ENCODE data around the gene UGT2B17.
"Not testable (repeated sequence)": the region's sequence is repeated elsewhere in the genome, so short reads cannot be mapped to it uniquely, and the experiment has no call there.

UGT2B17 gene

DNA sequence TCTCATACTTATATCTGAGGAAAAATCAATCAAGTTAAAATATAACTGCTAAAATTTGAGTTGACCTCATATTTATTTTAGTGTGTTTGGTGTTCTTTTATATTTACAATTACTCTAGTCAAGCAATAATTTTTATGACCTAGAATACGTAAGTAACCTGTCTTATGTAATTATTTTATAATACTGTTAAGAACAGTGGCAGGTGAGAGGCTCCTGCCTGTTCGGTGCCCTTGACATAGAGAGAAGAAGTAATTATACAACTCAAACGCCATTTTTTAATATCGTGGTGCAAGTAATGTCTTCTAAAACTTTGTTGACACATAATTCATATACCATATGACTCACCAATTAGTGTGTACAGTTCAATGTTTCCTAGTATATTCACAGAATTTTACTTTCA lies 7.6 kb downstream of the UGT2B17 start:
- not testable (repeated sequence) for DNase-seq

DNA sequence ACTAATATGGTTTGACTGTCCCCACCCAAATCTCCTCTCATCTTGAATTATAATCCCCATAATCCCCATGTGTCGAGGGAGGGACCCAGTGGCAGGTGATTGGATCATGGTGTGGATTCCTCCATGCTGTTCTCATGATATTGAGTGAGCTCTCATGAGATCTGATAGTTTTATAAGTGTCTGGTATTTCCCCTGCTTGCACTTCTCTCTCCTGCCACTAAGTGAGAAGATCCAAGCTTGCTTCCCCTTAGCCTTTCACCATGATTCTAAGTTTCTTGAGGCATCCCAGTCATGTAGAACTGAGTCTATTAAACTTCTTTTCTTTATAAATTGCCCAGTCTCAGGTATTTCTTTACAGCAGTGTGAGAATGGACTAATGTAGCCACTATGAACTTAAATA lies 9.8 kb downstream of the UGT2B17 start:
- DNase-seq = not testable (repeated sequence)

DNA sequence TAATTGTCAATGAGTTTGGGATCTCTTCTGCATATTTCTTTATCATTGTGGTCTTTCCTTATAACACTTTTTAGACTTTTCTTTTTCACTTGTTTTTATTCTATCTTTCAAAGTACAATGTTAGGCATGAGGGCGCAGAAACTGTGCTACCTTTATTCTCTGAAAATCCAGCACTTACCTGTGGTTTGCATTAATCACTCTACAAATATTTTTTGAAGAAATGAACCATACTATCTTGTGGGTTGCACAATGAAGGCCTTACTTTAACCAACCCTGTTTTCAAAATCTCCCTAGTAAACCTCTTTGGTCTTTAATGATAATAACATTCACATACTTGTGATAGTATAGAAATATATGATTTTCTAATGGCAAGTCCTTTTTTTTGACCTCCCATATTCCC lies 11.0 kb downstream of the UGT2B17 start:
- DNase-seq = not testable (repeated sequence)

DNA sequence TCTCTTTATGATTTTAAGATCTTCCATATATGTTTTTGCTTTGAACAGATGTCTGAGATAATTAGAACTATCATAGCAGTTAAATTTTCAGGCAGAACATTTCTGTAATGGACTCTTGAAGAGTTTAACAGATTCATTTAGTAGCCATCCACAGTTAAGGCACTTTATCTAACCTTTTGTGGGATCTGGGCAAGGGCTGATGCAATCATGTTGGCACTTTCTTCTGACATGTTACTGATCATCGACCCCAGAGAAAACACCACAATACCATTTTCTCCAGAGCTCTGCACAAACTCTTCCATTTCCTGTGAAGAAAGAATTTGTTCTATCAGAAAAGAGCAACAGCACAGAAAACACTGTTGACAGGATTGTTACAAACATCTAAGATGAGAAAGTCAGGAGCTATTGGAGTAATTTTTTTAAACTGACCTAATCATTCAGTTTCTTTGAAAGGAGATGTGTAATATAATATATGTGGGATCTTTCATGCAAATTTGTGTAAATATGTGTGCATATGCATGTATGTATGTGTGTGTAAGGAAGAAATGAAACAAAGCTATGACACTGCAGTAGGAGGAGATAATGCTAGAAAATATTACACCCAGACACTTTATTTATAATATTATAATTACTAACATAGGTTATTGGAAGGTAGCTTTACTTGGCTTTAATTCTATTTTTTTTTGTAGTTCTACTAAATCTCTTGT lies 15.6 kb downstream of the UGT2B17 start:
- DNase-seq = not testable (repeated sequence)

DNA sequence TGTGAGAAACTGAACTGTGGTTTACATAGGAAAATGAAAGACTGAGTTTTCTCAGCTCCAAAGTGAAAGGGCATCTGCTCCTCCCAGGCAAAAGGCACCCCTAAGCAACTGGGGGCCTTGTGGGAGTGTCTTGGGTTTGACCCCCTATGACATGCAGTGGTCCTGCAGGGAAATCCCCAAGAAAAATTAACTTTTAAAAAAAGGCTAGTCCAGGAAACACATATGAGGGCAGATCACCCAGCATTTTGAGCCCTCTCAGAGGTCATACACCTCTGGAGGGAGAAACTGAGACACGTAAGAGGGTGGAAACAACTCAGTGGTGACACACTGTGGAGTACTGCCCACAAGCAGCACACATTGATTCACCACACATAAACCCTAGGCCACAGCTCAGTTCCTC lies 22.3 kb downstream of the UGT2B17 start:
- not testable (repeated sequence) for DNase-seq

DNA sequence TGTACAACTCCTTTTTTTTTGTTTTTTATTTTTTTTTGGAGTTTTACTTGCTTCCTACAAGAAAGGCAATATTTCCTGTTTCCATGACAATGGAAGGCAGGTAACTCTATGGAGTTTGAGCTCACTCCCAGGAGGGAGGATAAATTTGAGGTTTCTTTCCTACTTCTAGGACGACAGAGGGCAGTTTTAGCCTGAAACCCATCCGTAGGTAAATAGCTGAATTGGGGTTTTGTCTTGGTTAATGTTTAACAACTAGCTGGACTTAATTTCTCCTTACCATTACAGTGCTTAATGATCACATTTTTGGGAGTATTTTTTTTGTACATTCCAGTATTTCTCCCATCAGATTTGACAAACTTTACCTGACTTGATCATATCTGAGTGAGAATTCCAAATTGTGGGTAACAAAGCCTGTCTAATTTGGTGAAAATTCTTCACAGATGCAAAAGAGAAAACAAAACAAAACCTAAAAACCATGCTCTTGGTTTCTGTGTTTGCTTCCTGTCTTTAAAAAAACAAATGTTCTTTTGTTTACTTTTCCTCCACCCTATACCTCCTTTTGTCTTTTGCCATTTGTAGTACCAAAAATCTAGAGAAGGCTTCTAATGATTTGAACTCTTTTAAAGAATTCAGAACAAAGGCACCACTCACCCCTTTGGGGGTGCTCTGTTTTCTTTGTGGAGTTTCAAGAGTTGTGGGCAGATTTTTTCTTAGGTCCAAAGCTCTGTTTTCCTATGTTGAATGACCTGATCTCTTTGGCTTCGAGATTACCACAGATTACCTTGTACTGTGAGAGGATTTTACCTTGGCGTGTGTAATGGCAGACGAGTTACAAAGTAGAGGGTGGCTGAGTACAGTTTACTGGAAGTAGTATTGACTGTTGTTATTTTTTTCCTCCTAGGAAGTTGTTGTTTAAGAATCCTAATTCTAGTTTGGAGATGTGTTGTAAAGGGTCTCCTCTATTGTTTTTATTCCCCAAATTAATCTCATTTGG lies 23.0 kb downstream of the UGT2B17 start:
- not testable (repeated sequence) for DNase-seq

DNA sequence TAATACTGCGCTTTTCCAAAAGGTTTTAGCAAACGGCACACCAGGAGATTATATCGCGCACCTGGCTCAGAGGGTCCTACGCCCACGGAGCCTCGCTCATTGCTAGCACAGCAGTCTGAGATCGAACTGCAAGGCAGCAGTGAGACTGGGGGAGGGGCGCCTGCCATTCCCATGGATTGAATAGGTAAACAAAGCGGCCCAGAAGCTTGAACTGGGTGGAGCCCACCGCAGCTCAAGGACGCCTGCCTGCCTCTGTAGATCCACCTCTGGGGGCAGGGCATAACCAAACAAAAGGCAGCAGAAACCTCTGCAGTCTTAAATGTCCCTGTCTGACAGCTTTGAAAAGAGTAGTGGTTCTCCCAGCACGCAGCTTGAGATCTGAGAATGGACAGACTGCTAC lies 33.4 kb downstream of the UGT2B17 start:
- not testable (repeated sequence) for DNase-seq

DNA sequence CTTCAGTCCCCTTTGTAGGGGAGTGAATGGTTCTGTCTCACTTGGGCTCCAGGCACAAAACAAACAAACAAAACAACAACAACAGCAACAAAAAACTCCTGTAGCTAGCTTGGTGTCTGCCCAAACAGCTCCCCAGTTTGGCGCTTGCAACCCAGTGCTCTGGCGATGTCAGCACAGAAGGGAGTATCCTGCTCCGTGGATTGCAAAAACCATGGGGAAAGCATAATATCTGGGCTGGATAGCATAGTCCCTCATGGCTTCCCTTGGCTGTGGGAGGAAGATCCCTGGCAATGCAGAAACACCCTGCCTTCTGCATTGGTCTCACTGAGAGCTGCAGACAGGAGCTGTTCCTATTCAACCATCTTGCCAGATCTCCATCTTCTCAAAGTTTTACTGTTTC lies 39.7 kb downstream of the UGT2B17 start:
- no peak for DNase-seq

DNA sequence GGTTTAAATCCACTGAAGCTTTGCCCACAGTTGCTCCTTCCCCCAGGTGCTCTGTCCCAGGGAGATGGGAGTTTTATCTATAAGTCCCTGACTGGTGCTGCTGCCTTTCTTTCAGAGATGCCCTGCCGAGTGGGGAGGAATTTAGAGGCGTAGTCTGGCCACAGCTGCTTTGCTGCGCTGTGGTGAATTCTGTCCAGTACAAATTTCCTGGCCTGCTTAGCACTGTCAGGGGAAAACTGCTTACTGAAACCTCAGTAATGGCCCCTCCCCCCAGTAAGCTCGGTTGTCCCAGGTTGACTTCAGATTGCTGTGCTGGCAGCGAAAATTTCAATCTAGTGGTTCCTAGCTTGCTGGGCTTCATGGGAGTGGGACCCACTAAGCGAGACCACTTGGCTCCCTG lies 40.1 kb downstream of the UGT2B17 start:
- no peak for DNase-seq

DNA sequence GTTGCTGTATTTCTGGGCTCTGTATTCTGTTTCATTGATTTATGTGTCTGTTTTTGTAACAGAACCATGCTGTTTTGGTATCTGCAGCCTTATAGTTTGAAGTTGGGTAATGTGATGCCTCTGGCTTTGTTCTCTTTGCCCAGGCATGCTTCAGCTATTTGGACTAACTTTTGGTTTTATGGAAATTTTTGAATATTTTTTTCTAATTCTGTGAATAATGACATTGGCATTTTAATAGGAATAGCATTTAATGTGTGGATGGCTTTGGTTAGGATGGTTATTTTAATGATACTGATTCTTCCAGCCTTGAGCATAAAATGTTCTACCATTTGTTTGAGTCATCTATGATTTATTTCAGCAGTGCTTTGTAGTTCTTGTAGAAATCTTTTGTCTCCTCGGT lies 53.9 kb downstream of the UGT2B17 start:
- DNase-seq = not testable (repeated sequence)

DNA sequence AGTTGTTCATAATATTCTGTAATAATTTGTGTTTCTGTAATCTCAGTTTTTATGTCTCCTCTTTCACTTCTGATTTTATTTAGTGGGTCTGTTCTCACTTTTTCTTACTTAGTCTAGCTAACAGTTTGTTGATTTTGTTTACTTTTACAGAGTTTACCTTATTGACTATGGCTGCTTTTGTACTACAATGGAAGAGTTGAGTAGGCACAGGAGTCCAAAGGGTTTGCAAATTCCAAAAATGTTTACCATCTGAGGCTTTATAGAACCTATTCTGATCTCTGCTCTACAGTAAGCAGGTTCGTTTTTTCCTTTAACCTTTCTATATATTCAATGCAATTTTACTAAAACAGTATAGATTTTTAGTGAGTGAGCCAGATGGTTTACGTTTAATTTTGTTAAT lies 55.1 kb downstream of the UGT2B17 start:
- no peak for DNase-seq

DNA sequence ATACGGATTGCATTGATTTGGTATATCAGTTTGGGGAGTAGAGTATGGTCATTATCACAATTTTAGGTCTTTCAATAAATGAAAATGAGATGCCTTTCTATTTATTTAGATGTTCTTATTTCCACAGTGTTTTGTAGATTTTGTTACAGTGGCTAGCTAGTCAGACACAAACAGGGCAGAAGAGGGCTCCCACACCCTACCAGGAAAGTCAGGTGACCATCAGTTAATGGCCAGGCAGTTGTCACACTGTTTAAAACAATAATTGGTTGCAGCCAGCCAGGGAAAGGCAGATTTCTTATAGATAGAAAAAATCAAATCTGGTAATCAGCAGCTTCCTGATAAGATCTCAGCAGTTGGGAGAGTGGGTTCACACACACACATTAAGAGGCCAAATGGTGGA lies 57.2 kb downstream of the UGT2B17 start:
- no peak for DNase-seq

DNA sequence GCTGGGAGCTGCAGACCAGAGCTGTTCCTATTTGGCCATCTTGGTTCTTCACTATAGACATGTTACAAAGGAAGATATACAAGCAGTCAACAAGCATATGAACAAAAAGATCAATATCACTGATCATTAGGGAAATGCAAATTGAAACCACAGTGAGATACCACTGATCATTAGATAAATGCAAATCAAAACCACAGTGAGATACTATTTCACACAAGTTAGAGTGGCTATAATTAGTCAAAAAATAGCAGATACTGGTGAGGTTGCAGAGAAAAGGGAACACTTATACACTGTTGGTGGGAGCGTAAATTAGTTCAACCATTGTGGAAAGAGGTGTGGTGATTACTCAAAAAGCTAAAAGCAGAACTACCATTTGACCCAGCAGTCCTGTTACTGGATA lies 70.7 kb downstream of the UGT2B17 start:
- not testable (repeated sequence) for DNase-seq

DNA sequence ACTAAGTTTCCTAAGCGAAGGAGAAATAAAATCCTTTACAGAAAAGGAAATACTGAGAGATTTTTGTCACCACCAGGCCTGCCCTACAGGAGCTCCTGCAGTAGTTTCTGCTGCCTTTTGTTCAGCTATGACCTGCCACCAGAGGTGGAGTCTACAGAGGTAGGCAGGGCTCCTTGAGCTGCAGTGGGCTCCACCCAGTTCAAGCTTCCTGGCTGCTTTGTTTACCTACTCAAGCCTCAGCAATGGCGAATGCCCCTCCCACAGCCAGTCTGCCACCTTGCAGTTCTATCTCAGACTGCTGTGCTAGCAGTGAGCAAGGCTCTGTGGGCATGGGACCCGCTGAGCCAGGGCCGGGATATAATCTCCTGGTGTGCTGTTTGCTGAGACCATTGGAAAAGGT lies 71.3 kb downstream of the UGT2B17 start:
- not testable (repeated sequence) for DNase-seq

DNA sequence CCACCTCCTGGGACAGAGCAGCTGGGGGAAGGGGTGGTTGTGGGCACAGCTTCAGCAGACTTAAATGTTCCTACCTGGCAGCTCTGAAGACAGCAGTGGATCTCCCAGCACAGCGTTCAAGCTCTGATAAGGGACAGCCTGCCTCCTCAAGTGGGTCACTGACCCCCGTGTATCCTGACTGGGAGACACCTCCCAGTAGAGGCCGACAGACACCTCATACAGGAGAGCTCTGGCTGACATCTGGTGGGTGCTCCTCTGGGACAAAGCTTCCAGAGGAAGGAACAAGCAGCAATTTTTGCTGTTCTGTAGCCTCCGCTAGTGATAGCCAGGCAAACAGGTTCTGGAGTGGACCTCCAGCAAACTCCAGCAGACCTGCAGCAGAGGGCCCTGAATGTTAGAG lies 72.7 kb downstream of the UGT2B17 start:
- not testable (repeated sequence) for DNase-seq

DNA sequence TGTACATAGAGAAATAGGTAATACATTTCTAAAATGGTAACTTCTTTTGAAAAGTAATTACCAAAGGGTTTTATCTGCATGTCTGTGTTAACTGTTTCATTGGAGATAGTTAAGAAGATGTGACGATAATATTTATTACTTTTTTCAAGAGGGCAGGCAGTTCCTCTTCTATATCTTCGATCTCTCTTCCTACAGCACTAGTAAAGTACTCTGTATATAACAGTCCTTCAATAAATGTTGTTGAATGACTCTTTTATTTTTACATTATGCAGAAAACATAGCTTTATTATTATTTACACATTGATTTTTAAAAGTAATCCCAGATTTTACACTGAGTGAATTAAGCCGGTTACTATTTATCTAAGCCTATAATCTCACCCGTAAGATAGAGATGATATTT lies 77.1 kb downstream of the UGT2B17 start:
- DNase-seq = no peak

DNA sequence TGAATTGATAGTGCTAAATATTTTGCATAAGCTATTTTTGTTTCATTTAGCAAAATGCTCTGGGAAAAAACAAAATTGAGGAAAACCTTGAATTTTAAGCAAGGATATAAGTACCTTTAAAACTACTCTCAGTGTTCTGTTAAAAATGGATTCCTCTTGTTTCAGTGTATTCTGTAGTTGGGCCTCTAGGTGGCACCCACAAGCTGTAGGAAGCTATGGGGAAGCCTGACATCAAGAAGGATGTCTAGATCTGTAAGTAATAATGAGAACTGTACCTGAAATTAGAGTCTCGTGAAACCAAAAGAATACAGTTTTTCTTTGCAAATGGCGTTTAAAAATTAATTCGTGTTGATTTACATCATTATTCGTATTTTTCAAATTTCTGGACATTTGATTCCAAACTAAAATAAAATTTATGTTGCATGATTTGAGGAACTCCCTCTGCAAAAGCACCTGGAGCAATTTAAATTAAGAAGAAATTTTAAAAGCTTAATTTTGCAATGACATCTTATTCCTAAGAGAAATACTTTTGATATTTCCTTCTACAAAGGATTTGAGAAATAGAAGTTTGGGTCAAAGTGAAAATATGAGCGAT lies 77.6 kb downstream of the UGT2B17 start:
- DNase-seq = peak; percentile 71

DNA sequence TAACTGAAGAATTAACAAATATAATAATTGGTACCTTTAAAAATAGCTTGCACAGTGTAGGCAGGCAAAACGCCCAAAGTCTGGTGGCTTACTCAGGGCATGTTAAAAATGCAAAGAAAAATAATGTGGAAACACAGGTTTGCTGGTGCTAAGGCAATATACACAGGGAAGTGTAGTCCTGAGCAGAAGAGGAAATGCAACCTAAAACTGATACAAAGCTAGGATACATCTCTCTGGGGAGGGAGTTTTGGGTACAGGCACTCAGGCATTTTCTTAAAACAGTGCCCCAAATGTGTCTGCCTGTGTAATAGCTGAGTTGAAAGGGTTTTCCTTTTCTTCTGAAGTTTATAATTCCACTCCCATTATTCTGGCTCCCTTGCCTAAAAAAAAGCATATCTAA lies 81.4 kb downstream of the UGT2B17 start:
- DNase-seq = no peak

DNA sequence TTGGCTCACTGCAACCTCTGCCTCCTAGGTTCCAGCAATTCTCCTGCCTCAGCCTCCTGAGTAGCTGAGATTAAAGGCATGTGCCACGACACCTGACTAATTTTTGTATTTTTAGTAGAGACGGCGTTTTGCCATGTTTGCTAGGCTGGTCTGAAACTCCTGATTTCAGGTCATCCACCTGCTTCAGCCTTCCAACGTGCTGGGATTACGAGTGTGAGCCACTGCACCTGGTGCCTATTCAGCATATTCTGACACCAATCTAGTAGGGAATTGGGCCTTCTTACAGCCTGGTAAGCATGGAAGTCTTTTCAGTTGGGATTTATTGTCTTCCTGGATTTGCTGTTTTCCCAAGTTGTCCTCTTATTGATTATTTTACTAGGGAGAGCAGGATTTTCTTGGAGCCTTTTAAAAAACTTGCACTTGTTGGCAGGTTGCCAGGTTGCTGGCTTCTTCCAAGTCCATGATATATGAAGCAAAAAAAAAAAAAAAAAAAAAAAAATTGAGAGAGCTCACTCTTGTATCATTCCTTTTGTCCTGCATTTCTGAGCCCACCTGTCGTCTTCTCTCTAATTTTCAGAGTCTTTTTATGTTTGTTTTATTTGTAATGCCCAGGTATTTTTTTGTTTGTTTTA lies 85.2 kb downstream of the UGT2B17 start:
- DNase-seq = no peak

DNA sequence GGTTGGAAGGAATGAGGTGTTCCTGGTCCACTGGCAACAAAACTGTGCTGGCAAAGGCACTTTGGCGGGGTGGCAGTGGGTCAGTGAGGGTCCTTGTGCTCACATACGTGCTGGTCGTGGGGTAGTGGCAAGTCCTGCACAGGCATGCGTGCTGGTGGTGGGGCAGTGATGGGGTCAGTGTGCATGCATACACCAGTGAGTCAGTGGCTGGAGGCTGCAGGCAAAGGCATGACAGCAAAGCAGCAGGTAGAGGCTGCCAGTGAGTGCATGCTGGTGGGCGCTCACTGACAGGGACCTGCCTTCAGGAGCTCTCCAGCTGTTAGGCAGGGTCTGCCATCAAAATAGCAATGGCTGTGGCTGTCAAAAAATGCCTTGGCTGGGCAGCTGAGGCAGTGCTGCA lies 86.8 kb downstream of the UGT2B17 start:
- DNase-seq = no peak

Data from stimulated activated CD4-positive, alpha-beta T cell treated with anti-CD3 and anti-CD28 coated beads, Interleukin-15, amount 100 ng/mL, for 24 hours (primary cell).